ENCODE data around the gene TFDP1.

DNA sequence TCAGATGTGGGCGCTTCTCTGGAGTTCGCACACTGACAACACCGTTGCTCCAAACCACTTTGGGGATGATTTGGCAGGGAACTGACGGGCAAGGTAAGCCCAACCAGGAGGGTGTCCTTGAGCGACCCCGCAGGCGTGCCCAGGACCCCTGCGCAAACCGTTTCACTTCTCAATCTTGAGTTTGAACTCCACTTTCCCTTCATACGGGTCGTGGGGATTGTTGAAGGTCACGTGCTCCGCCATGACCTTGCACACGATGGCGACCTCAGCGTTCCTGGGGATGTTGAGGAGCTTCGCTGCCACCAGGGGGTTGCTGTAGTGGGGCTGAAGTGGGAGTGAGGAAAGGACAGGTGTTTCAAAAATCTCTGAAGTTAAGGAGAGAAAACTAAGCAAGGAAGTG is 64.7 kb downstream of the TFDP1 start:
- TF ChIP-seq, protein P1, sequence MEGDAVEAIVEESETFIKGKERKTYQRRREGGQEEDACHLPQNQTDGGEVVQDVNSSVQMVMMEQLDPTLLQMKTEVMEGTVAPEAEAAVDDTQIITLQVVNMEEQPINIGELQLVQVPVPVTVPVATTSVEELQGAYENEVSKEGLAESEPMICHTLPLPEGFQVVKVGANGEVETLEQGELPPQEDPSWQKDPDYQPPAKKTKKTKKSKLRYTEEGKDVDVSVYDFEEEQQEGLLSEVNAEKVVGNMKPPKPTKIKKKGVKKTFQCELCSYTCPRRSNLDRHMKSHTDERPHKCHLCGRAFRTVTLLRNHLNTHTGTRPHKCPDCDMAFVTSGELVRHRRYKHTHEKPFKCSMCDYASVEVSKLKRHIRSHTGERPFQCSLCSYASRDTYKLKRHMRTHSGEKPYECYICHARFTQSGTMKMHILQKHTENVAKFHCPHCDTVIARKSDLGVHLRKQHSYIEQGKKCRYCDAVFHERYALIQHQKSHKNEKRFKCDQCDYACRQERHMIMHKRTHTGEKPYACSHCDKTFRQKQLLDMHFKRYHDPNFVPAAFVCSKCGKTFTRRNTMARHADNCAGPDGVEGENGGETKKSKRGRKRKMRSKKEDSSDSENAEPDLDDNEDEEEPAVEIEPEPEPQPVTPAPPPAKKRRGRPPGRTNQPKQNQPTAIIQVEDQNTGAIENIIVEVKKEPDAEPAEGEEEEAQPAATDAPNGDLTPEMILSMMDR (IDR thresholded peaks at IDR 0.05; ENCODE audit: low read depth, low read length): no peak
- no peak for TF ChIP-seq POLR2A (IDR thresholded peaks at IDR 0.05; ENCODE audit: extremely low read depth, insufficient read length)

Measured in NB4 (cell line).